ENCODE results near the gene HES2.
"Not testable (repeated sequence)": the region's sequence is repeated elsewhere in the genome, so short reads cannot be mapped to it uniquely, and the experiment has no call there.

HES2 gene

DNA sequence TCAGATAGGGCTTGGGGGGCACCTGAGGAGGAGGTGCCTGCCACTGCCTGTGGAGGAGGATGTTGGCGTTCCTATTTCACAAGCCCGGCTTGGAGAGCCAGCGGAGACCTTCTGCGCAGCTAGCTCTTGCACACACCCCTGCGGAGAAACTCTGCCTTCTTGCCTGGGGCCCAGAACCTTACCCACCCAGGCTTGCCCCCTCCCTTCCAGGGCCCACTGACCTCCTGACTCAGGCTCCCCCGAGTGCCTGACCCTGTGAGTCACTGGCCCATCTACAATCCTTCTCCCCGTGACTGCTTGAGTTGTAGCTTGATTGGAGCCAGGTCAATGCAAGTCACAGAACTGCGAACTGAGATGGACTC is 3.4 kb downstream of the HES2 start:
- no peak for DNase-seq

DNA sequence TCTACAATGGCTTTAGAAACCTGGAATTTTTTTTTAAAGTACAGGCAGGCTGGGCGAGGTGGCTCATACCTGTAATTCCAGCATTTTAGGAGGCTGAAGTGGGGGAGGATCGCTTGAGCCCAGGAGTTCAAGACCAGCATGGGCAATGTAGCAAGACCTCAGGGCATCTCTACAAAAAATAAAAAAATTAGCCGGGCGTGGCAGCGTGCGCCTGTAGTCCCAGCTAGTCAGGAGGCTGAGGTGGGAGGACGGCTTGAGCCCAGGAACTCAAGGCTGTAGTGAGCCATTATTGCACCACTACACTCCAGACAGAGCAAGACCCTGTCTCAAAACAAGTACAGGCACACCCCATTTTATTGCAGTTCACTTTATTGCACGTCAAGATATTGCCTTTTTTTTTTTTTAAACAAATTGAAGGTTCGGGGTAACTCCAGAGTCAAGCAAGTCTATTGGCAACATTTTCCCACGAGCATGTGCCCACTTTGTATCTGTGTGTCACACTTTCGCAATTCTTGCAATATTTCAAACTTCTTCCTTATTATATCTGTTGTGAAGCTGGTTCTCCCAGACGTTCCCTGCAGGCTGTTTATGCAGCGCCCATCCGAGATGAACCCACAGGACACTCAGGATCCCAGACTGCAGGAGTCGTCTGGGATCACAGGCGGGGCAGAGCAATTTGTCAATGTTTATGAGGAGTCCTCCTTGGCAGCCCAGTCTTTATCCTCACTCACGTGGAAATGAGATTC is 4.7 kb downstream of the HES2 start:
- no peak for DNase-seq

DNA sequence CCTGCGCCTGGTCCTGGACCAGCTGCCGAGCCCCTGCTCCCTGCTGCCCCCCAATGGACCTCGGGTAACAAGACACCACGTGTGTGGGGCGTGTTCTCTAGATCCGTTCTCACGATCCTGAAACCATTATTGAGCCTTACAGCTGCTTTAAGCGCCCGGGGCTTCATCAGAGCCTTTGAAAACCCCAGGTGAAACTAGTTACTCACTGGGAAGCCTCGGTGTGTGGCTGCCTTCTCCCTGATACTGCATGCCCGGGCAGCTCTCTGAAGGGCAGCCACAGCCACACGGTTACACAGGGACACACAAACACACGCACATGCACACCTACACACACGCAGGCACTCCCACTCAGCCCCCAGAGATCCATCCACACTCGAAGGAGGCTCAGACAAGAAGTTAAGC is 5.3 kb downstream of the HES2 start:
- peak; percentile 49 for DNase-seq

DNA sequence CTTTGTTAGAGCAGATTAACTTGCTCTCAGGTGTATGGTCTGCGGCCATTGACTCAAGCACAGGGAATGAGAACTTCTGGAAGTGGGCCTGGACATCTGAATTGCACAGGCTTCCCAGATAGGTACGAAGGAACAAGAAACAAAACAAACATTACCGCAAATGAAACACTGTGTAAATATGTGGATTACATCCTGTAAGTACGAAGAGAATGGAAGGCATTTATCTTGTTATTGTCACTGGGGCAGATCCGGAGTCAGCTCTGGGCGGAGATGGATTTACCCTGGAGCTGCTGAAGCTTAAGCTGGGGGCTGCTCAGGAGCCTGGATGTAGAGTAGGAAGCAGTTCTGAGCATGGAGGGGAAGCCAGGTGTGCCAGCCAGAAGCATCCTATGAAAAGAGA is 6.8 kb downstream of the HES2 start:
- DNase-seq: no peak

DNA sequence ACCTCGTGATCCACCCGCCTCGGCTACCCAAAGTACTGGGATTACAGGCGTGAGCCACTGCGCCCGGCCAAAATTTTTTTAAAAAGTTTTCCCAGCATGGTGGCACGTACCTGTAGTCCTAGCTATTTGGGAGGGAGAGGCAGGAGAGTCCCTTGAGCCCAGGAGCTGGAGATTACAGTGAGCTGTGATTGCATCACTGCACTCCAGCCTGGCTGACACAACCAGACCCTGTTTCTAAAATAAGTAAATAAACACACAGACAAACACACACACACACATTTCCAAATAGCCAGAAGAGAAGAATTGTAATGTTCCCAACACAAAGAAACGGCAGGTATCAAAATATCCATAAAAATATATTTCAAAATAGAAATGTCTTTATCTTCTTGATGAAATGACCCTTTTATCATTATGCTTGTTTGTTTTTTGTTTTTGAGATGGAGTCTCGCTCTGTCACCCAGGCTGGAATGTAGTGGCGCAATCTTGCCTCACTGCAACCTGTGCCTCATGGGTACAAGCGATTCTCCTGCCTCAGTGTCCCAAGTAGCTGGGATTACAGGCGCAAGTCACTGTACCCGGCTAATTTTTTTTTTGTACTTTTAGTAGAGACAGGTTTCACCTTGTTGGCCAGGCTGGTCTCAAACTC is 9.3 kb downstream of the HES2 start:
- DNase-seq: no peak

DNA sequence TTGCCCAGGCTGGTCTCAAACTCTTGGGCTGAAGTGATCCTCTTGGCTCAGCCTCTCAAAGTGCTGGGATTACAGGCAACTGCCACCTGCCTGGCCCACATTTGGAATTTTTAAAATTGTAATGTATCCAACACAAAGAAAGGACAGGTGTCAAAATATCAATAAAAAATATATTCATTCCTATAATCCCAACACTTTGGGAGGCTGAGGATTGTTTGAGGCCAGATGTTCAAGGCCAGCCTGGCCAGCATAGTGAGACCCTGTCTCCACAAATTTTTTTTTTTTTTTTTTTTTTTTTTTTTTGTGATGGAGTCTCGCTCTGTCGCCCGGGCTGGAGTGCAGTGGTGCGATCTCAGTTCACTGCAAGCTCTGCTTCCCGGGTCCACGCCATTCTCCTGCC is 10.0 kb downstream of the HES2 start:
- no peak for DNase-seq

DNA sequence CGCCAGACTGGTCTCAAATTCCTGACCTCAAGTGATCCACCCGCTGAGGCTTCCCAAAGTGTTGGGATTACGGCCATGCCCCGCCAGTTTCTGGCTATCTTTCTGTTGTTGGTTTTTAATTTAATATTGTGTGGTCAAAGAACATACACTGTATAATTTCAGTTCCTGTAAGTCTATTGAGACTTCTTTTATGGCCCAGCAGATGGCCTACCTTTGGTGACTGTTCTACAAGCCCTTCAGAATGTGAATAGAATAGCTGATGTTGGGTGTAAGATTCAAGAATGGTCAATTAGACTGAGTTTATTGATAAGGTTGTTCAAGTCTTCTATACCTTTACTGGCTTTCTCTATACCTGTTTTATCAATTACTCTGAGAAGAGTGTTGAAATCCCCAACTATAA is 10.7 kb downstream of the HES2 start:
- no peak for DNase-seq

DNA sequence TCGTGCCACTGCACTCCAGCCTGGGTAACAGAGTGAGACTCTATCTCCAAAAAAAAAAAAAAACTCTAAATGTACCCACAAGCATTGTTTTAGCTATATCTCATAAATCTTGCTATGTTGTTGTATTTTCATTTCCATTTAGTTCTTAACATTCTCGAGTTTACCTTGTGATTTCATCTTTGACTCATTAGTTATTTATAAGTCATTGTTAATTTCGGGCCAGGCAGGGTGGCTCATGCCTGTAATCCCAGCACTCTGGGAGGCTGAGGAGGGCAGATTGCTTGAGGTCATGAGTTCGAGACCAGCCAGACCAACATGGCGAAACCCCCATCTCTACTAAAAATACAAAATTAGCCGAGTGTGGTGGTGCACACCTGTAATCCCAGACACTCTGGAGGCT is 11.7 kb downstream of the HES2 start:
- no peak for DNase-seq

DNA sequence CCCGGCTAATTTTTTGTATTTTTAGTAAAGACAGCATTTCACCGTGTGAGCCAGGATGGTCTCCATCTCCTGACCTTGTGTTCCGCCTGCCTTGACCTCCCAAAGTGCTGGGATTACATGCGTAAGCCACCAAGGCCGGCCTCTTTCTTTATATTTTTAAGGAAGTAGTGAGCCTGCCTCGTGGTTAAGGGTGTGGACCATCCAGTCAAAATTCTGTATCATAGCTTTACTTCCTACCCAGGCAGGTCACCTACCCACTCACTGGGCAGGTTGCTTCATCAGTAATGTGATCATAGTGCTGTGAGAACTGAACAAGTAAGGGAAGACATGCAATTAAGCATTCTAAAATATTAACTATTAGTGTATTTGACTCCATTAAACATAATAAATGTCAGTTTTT is 18.0 kb downstream of the HES2 start:
- DNase-seq: no peak

DNA sequence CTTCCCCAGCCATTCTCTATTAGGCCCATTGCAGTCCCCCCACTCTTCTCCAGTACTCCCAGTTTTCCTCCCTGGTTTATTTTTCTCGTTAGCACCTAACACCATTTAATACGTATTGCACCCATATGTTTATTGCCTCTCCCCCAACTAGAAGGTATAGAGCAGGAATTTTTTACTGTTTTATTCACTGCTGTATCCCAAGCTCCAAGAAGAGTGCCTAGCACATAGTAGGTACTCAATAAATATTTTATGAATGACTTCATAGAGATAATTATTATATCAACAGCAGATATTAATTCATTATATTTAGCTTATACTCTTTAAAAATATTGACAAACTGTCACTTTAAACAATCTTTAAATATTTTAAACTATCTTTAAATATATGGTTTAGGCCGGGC is 20.4 kb downstream of the HES2 start:
- no peak for DNase-seq

DNA sequence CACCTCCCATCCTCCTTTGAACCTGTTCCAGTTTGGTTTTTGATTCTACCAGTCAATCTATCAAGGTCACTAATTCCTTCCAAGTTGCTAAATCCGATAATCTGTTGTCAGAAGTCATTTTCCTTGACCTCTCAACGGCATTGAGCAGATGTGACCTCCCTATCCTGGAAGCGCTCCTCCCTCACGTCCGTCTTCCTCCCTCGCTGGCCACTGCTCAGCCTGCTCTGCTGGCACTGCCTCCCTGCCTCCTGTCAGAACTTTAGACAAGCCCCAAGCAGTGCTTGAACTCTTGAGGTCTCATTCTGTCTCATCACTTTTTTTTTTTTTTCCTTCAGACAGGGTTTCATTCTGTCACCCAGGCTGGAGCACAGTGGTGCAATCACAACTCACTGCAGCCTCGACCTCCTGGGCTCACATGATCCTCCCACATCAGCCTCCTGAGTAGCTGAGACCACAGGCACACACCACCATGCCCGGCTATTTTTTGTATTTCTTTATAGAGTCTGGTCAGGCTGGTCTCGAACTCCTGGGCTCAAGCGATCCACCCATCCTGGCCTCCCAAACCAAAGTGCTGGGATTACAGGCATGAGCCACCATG is 21.8 kb downstream of the HES2 start:
- DNase-seq: no peak

DNA sequence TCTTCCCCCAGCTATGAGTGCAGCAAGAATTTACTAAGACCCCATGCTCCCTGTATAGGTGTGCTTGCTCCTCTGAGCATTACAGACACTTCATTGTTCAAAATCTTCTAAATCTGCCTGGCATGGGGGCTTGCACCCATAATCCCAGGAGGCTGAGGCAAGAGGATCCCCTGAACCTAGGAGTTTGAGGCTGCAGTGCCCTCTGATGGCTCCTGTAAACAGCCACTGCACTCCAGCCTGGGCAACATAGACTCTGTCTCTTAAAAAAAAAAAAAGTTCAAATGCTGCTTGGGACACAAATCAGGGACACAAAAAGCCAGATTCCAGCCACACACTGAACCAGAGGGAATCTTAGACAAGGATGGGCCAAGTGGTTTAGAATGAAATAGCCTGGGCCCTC is 22.7 kb downstream of the HES2 start:
- DNase-seq: no peak

DNA sequence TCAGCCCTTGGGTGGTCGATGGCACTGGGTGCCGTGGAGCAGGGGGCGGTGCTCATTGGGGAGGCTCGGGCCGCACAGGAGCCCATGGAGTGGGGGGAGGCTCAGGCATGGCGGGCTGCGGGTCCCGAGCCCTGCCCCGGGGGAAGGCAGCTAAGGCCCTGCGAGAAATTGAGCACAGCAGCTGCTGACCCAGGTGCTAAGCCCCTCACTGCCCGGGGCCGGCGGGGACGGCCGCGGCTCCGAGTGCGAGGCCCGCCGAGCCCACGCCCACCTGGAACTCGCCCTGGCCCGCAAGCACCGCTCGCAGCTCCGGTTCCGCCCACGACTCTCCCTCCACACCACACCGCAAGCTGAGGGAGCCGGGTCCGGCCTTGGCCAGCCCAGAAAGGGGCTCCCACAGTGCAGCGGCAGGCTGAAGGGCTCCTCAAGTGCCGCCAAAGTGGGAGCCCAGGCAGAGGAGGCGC is 23.9 kb downstream of the HES2 start:
- not testable (repeated sequence) for DNase-seq

DNA sequence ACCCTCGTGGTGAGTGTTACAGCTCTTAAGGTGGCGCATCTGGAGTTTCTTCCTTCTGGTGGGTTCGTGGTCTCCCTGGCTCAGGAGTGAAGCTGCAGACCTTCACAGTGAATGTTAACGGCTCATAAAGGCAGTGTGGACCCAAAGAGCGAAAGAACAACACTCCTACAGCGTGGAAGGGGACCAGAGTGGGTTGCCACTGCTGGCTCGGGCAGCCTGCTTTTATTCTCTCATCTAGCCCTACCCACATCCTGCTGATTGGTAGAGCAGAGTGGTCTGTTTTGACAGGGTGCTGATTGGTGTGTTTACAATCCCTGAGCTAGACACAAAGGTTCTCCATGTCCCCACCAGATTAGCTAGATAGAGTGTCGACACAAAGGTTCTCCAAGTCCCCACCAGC is 24.6 kb downstream of the HES2 start:
- not testable (repeated sequence) for DNase-seq

DNA sequence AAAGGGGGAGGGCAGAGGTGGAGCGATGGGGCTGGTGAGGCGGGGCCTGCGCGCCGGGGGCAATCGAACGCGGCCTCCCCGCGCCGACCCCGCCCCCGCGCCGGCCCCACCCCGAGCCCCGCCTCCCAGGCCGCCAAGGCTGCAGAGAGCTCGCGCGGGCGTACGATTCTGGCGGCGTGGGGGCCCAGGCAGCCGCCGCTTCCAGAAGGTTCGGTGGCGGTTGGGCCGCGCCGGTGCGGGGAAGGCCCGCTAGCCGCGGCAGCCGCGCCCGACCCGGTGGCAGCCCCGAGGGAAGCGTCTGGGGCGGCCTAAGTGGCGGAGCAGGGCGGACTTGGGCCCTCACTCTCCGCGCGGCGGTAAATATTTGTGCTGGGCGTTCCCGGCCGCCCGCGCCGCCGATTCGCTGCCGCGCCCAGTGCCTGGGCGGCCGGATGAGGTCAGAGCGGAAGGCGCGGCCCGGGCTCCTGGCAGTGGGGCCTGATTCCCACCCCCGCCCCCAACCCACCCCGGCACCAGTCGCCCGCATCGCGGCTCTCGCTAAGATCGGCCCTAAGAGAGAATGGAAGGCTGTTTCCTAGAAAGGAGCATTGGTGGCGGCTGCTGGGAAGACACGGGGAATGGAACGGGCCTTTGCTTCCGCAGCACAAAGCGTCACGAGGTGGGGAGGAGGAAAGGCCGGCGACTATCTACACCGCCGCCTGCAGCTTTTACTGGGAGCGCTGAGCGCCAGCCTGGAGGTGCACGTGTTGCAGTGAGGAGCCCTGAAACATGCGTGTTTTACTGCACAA is 26.1 kb downstream of the HES2 start, which contains the start of gene ACOT7:
Gene ACOT7, minus strand, starts transcription at position 368 of the 788 bp plus-strand sequence. CDS start 368 bp downstream, outside the sequence.
- DNase-seq: peak; percentile 78

DNA sequence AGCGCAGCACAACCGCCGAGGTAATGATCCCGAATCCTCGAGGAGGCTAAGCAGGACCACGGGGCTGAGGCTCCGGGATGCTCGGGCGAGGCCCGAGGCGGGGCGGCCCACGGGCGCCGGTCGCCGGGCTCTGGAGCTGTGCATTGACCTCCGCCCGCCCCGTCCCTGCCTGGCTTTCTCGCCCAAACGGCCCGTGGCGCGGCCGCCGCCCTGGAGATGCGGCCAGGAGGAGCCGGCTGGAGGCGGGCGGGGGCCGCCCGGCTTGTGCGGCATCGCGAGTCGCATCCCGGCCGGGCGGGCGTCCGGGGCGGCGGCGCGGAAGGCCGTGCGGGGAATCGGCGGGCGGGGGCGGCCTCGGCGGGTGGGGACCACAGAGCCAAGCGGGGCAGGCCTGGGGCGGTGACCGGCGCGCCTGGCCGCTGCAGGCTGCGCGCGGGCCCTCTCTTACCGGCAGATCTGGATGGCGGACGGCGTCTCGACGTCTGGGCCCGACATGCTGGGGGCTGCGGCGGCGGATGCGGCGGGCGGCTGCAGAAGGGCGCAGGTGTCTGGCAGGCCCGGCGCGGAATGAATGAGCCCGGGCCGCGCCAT is 26.8 kb downstream of the HES2 start:
- DNase-seq: no peak

DNA sequence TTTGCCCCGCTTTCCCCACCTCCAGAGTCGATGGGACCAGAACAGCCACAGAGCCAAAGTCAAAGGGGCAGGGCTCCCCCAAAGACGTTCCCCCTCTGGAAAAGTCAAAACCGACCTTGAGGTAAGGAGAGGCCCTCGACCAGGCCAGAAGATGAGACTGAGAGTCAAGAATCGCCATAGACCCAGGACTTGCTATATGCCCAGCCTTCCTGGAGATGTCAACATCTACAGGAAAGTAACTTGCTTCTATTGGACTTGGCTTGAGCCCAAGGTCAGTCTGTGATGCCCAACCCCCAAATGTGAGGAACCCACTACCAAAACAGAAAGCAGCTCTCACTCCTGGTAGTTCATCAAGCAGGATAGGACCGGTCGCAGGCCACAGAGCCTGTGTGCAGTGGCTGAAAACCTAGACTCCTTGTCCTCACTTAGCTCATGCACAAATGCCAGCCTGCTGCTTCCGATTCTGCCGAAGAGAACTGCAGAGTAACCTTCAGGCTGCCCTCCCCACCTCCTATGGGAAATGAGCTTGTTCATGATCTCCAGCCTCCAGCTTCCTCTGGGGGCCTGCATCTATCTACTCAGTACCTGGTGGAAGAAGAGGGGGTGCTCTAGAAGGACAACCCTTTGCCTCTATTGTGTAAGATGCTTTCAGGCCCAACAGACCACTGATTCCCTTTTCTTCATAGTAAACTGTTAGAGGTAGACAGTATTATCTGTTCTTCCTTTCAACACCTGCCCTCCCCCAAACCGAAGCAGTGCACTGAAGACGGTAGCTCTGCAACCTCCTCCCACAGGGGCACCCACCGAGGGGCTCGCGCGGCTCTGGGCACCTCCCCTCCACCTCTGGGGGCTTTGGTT is 27.5 kb downstream of the HES2 start:
- DNase-seq: no peak

DNA sequence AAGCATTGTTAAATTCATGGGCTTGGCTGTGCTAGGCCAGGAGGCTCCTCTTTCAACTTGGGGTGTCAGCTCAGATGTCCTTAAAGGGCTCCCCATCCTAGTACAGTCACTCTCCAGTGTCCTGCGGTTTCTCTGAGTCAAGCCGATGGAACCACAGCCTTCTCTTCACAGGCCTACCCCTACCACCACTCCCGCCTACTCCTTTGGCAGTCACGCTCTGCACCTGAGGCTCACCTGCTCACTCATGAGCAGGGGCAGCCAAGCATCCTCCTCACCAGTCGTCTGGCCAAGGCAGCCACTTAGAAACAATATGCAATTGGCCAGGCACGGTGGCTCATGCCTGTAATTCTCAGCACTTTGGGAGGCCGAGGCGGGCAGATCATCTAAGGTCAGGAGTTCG is 29.7 kb downstream of the HES2 start:
- no peak for DNase-seq

DNA sequence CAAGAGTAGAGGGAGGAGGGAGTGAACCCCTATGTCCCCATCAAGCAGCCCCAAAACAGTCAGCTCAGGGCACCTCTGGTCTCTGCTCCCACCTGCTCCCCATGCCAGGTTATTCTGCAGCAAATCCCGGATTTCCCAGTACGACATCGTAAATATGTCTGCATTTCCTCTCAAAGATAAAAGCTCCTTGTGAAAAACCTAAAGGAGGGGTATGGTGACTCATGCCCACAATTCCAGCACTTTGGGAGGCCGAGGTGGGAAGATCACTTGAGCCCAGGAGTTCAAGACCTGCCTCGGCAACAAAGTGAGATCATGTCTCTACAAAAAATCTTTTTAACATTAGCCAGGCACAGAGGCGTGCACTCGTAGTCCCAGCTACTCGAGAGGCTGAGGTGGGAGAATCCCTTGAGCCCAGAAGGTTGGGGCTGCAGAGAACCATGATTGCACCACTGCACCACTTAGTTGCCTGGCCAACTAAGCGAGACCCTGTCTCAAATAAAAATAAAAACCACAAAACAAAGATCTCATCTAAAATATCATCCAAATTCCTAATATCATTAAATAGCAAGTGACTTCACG is 33.3 kb downstream of the HES2 start:
- DNase-seq: no peak

DNA sequence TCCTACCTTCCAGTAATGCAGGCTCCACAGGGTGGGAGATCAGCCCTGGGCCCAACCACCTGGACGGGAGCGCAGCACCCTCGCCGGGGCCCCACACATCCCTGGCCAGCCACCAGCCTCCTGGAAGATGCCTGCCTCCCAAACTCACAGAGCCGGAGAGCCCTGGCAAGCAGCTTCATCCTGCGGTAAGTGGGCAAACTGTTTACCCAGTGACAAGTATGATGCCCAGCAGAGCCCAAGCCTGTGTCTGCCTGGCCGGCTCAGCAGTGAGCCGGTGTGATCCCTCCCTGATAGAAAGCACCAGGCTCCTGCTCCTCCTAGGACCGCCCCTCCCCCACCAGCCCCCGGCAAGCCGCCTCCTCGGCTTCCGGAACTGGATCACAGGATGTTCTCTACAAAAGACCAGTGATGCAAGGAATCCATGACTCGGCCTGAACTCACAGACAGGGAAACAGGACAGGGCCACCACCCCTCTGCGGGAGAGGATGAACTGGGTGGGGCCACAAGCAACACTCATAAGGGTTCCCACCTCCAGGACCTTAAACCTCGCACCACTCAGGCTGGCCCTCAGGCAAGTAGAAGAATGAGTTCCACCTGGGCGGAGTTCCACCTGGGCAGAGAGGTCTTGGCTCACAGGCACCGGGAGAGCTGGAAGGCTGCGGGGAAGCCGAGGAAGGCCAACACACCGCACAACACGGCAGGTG is 34.1 kb downstream of the HES2 start:
- DNase-seq: no peak

DNA sequence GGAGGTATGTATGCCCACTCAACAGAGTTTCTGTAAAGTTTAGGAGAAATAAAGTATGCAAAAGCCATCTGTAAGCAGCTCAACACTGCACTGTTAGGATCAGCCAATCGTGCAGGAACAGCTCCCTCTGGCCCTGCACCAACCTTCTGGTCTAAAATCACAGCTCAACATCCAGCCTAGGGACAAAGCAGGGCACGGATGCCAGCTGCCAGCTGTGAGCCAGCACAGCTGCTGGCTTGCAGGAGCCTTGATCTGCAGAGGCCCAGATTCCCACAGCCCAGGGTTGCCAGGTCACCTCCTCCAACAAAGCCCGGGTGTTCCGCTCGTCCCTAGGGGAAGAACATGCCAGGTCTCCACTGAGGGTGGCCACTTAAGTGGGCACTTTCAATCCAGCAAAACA is 34.8 kb downstream of the HES2 start:
- no peak for DNase-seq
